ENCODE measurements around the gene METTL3. TPM values are rescaled to one million over a fixed set of nuclear protein-coding genes. Genes with fewer than 3 reads are reported as not detected.

The METTL3 gene
- total RNA-seq, 1 experiment from 2014 or later, result 42.2 TPM

DNA sequence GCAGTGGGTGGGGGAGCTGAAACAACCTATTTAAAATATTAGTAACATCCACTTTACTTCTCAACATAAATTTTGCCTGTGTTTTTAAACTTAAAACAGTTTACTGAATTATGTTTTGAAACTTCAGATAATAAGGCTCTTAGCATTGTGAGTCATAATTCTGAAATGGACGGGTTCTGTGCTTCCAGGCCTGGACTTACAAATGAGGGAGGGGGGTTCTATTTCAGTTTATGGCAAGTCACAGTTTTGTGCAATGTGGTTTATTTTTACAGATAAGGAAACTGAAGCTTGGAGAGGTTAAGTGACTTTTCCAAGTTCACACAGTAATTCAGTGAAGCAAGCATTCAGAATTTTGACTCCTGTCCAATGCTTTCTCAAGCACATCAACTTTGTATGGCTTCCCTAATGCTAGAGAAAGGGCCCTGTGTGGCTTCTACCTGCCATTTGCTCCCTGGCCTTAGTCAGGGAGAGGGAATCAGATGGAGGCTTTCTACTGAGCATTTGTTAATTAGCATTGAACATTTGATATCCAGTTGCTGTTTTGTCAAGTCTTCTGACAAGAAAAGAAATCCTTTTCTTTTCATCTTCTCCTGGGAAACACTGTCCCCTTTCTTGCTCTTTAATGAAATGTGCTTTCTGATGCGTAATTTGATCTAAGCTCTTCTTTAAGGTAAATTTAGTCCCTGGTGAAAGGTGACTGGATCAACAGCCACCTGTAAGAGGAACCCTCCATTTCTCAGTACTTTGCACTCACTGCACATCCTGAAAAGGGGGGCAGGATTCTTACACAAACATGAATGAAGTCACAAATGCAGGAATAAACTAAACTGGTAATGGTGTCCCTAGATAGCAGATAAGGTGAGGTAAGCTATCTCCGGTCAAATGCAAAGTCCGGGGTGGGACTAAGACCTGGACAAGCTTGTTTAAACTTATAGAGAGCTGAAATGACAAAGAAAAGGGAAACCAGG, 17.5 kb upstream of the METTL3 start:
- CTCF ChIA-PET, result interaction anchor here (0.5 to 0.7 kb wide), 2 partner anchors 33 to 344 kb away, joined by 3 read pairs; no protein-coding TSS in a partner anchor
- Mint-ChIP-seq H3K27me3 (ENCODE audit: unreplicated experiment) (peaks cover 20% of the 10 kb centered on the region), H3K9me3 (ENCODE audit: low read depth, unreplicated experiment) (no peaks in the 10 kb centered on the region), H3K4me3 (ENCODE audit: low read depth, unreplicated experiment) (no peak overlapping the region), H3K27ac (ENCODE audit: unreplicated experiment) (no peak overlapping the region), H3K36me3 (ENCODE audit: insufficient read depth, unreplicated experiment) (peaks cover 11% of the 10 kb centered on the region), H3K4me1 (ENCODE audit: low read depth, unreplicated experiment) (no peaks in the 10 kb centered on the region)
- TF ChIP-seq, protein P1, sequence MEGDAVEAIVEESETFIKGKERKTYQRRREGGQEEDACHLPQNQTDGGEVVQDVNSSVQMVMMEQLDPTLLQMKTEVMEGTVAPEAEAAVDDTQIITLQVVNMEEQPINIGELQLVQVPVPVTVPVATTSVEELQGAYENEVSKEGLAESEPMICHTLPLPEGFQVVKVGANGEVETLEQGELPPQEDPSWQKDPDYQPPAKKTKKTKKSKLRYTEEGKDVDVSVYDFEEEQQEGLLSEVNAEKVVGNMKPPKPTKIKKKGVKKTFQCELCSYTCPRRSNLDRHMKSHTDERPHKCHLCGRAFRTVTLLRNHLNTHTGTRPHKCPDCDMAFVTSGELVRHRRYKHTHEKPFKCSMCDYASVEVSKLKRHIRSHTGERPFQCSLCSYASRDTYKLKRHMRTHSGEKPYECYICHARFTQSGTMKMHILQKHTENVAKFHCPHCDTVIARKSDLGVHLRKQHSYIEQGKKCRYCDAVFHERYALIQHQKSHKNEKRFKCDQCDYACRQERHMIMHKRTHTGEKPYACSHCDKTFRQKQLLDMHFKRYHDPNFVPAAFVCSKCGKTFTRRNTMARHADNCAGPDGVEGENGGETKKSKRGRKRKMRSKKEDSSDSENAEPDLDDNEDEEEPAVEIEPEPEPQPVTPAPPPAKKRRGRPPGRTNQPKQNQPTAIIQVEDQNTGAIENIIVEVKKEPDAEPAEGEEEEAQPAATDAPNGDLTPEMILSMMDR (IDR thresholded peaks at IDR 0.05; ENCODE audit: unreplicated experiment), result no peak
- intact Hi-C loops (cut with micrococcal nuclease; ENCODE audit: unreplicated experiment), result no loop called here
- BruUV-seq (replicated peaks), result no TSS peak
- DNase-seq, result no peak

DNA sequence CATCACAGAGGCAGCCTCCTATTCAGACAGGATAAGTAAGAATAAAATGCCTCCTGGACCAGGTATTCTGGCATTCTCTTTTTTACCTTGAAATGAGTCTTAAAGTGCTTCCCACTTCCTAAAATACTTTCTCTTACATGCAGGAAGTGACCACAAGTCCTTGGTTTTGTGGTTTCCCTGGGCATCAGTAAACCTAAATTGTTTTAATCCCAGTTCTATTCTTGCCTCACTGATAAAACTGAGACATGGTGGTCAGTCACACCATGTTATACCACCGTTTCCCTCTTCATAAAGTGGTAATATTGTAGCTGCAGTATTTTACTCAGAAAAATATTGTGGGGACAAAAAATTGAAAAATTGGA, 16.2 kb upstream of the METTL3 start:
- intact Hi-C loops (cut with micrococcal nuclease; ENCODE audit: unreplicated experiment), result no loop called here
- Mint-ChIP-seq H3K27ac (ENCODE audit: unreplicated experiment) (no peak overlapping the region), H3K4me1 (ENCODE audit: low read depth, unreplicated experiment) (no peaks in the 10 kb centered on the region), H3K36me3 (ENCODE audit: insufficient read depth, unreplicated experiment) (peaks cover 11% of the 10 kb centered on the region), H3K9me3 (ENCODE audit: low read depth, unreplicated experiment) (no peaks in the 10 kb centered on the region), H3K27me3 (ENCODE audit: unreplicated experiment) (peaks cover 16% of the 10 kb centered on the region), H3K4me3 (ENCODE audit: low read depth, unreplicated experiment) (peak overlapping the region; percentile 72)
- no TSS peak for BruUV-seq (replicated peaks)
- CTCF ChIA-PET, result no interaction called here
- DNase-seq, result no peak
- TF ChIP-seq, protein P1 (IDR thresholded peaks at IDR 0.05; ENCODE audit: unreplicated experiment), result no peak

DNA sequence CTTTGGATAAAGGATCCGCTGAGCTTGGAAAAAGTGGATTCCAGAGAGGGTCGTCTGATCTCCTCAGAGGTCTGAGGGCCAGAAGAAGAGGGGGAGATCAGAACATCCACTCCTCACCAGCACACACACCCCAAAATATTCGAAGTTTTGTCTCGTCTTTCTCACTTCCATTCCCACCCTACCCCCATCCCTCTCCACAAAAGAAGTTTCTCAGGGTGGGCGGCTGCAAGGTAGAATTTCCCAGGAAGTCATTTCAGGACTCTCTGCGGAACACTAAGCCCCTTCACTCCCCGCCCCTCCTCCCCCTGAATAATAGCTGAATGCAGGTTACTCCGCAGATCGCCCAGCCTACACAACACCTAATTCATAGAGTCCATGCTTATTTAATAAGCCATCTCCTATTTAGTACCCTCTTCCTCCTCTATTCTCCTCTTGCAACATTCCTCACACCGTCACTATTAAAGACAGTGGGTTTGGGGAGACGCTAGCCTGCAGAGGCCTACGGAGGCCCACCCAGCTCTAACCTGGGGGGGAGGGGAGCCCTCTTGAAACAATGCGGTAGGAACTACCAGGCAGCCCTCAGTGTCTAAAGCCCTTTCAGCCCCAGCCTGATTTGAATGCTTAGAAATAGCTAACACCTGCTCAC, 15.7 kb upstream of the METTL3 start:
- CTCF ChIA-PET, result interaction anchor here (0.8 kb wide), 1 partner anchor 10 kb away, joined by 3 read pairs; no protein-coding TSS in a partner anchor
- Mint-ChIP-seq H3K4me3 (ENCODE audit: low read depth, unreplicated experiment) (peak overlapping the region; percentile 72), H3K27ac (ENCODE audit: unreplicated experiment) (no peak overlapping the region), H3K9me3 (ENCODE audit: low read depth, unreplicated experiment) (no peaks in the 10 kb centered on the region), H3K4me1 (ENCODE audit: low read depth, unreplicated experiment) (no peaks in the 10 kb centered on the region), H3K27me3 (ENCODE audit: unreplicated experiment) (peaks cover 21% of the 10 kb centered on the region), H3K36me3 (ENCODE audit: insufficient read depth, unreplicated experiment) (peaks cover 11% of the 10 kb centered on the region)
- BruUV-seq (replicated peaks), result no TSS peak
- no peak for DNase-seq
- TF ChIP-seq, protein P1 (IDR thresholded peaks at IDR 0.05; ENCODE audit: unreplicated experiment), result no peak
- intact Hi-C loops (cut with micrococcal nuclease; ENCODE audit: unreplicated experiment), result no loop called here

DNA sequence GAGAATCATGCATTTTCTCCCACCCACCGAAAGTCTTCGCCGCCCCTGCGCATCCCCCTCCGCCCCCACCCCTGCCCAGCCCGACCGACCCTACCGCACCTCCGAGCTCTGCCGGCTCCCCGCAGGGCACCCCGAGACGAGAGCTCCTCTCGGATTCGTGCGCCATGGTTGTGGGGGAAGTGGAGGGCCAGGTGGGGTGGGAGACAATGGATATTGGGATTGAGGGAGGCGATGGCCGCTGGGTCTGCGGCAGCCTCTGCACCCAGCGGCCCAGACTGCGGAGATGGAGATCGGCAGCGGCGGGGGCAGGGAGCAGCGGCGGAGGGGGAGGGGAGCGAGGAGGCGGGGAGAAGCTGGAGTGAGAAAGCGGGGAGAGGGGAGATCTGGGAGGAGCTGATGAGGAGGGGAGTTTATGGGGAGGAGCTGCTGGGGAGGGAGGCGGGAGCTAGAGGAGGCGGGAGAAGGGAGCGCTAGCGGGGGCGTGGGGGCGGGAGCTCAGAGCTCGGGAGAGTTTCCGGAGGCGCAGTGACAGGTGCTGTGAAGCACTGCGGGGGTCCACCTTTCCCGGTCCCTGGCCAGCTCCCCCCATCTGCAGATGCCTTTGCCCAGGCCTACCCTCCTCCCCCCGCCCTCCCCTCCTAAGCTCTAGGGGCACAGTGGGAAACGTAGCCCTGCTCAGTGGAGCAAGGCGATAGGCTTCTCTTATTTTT, 15.0 kb upstream of the METTL3 start, which contains the start of gene SALL2:
Gene SALL2 (minus strand): TSS at position 385 of the 710 bp plus-strand sequence. CDS start 219 bp downstream, at position 166.
- CTCF ChIA-PET, result interaction anchor here (0.8 kb wide), 1 partner anchor 9 kb away, joined by 3 read pairs; no protein-coding TSS in a partner anchor
- Mint-ChIP-seq H3K9me3 (ENCODE audit: low read depth, unreplicated experiment) (no peaks in the 10 kb centered on the region), H3K27me3 (ENCODE audit: unreplicated experiment) (peaks cover 23% of the 10 kb centered on the region), H3K4me3 (ENCODE audit: low read depth, unreplicated experiment) (peak within 1 kb of the TSS; percentile 72), H3K36me3 (ENCODE audit: insufficient read depth, unreplicated experiment) (peaks cover 11% of the 10 kb centered on the region), H3K27ac (ENCODE audit: unreplicated experiment) (no peak within 1 kb of the TSS), H3K4me1 (ENCODE audit: low read depth, unreplicated experiment) (no peaks in the 10 kb centered on the region)
- DNase-seq, result peak; percentile 61
- BruUV-seq (replicated peaks), result no TSS peak
- TF ChIP-seq, protein P1 (IDR thresholded peaks at IDR 0.05; ENCODE audit: unreplicated experiment), result no peak
- intact Hi-C loops (cut with micrococcal nuclease; ENCODE audit: unreplicated experiment), result no loop called here

Data from Calu3 (cell line).